Germinal center (tissue), 1 donor: ENCODE measurements around the gene AMELX.

ENCODE experiments used
- DNase-seq: peaks from one replicate; pipeline ENCODE4 v3.0.0; 2012; ENCODE audit warnings: mixed read lengths, low spot score

AMELX gene

GRCh38 chrX:11309220-11309619 is 16.0 kb downstream of the AMELX start:
- DNase-seq: no peak

- DNase-seq: no peak
These were observed 18.5 kb downstream of the AMELX start for GRCh38 chrX:11311706-11312105.

GRCh38 chrX:11319806-11320520 is 26.8 kb downstream of the AMELX start:
- no peak for DNase-seq

- DNase-seq: no peak
These were observed 28.8 kb downstream of the AMELX start for GRCh38 chrX:11321986-11322385.

- no peak for DNase-seq
These were observed 34.9 kb downstream of the AMELX start for GRCh38 chrX:11328134-11328533.

- no peak for DNase-seq
These were observed 35.8 kb downstream of the AMELX start for GRCh38 chrX:11329021-11329420.

- no peak for DNase-seq
These were observed 38.6 kb downstream of the AMELX start for GRCh38 chrX:11331788-11332187.

- no peak for DNase-seq
These were observed 41.0 kb downstream of the AMELX start for GRCh38 chrX:11334165-11334564.

GRCh38 chrX:11336201-11336600 is 43.0 kb downstream of the AMELX start:
- no peak for DNase-seq

GRCh38 chrX:11337292-11338009 is 44.2 kb downstream of the AMELX start:
- DNase-seq: no peak

GRCh38 chrX:11341274-11342201 is 48.3 kb downstream of the AMELX start:
- peak; percentile 17 for DNase-seq

GRCh38 chrX:11342673-11343072 is 49.5 kb downstream of the AMELX start:
- no peak for DNase-seq

- no peak for DNase-seq
These were observed 53.0 kb downstream of the AMELX start for GRCh38 chrX:11346121-11346682.

GRCh38 chrX:11347300-11347699 is 54.1 kb downstream of the AMELX start:
- no peak for DNase-seq

GRCh38 chrX:11349020-11349419 is 55.8 kb downstream of the AMELX start:
- no peak for DNase-seq

- DNase-seq: no peak
These were observed 56.6 kb downstream of the AMELX start for GRCh38 chrX:11349661-11350337.
